K562 (cell line): ENCODE data around the gene SHISA5. TPM values are rescaled to one million over a fixed set of nuclear protein-coding genes. Genes with fewer than 3 reads are reported as not detected.

Experiments used
- AFF4 ChIP-seq: sonication (generic); formaldehyde crosslinking; IDR thresholded peaks from 2 replicates; pipeline ENCODE4 v1.8.0; 2023; ENCODE audit warnings: mild to moderate bottlenecking, missing genetic modification reagents
- ARHGAP35 ChIP-seq: fragments of 450-650 bp; IDR thresholded peaks from 2 replicates; pipeline ENCODE4 v1.6.1; 2018; ENCODE audit not compliant: partially characterized antibody
- BRD9 ChIP-seq: fragments of 450-650 bp; IDR thresholded peaks from 2 replicates; pipeline ENCODE4 v1.6.1; 2018; ENCODE audit warnings: low read depth; ENCODE audit not compliant: partially characterized antibody
- CEBPB ChIP-seq: fragments of 450-650 bp; IDR thresholded peaks from 2 replicates; pipeline ENCODE4 v1.6.1; 2016; ENCODE audit warnings: missing genetic modification characterization, missing compliant biosample characterization
- ETV6 ChIP-seq, 3 experiments: fragments of 150-350 bp in 1 of 3; sonication (generic) in 1 of 3; formaldehyde crosslinking in 1 of 3; IDR thresholded peaks; 2 replicates each; pipeline versions ENCODE4 v1.6.1 to v1.8.0; 2014 to 2022; ENCODE audit warnings: borderline replicate concordance in 2 of 3, low read depth in 2 of 3, antibody characterized with exemption in 1 of 3, low read length in 1 of 3, mild to moderate bottlenecking in 1 of 3, missing genetic modification reagents in 1 of 3
- HSF4 ChIP-seq: fragments of 250-450 bp; sonication (Bioruptor Pico); IDR thresholded peaks from 2 replicates; pipeline ENCODE4 v2.1.2; 2022; ENCODE audit warnings: mild to moderate bottlenecking, moderate library complexity, borderline replicate concordance
- MCM2 ChIP-seq: fragments of 450-650 bp; IDR thresholded peaks from 2 replicates; pipeline ENCODE4 v1.6.1; 2017; ENCODE audit warnings: low read depth, mild to moderate bottlenecking
- MITF ChIP-seq: IDR thresholded peaks from 2 replicates; pipeline ENCODE4 v1.6.1; 2014; ENCODE audit warnings: antibody characterized with exemption
- NRF1 ChIP-seq, 2 experiments: fragments of 450-650 bp; IDR thresholded peaks in 1 of 2; conservative IDR thresholded peaks in 1 of 2; 2 replicates each; pipeline ENCODE4 v1.6.1; 2014; ENCODE audit warnings: mild to moderate bottlenecking in 2 of 2
- PHTF2 ChIP-seq: fragments of 250-450 bp; sonication (Bioruptor Pico); IDR thresholded peaks from 2 replicates; pipeline ENCODE4 v1.5.0; 2021; ENCODE audit warnings: mild to moderate bottlenecking
- RBFOX2 ChIP-seq: fragments of 200-400 bp; formaldehyde crosslinking; IDR thresholded peaks from 2 replicates; pipeline ENCODE4 v1.6.1; 2017; ENCODE audit warnings: low read depth, mild to moderate bottlenecking, low read length, moderate library complexity
- STAT5A ChIP-seq: IDR thresholded peaks from 2 replicates; pipeline ENCODE4 v1.6.1; 2012; ENCODE audit warnings: low read length, inconsistent platforms, borderline replicate concordance
- ZBED1 ChIP-seq: IDR thresholded peaks from 2 replicates; pipeline ENCODE4 v1.6.1; 2014
- ZNF133 ChIP-seq: fragments of 250-450 bp; sonication (Bioruptor Pico); IDR thresholded peaks from 2 replicates; pipeline ENCODE4 v1.4.0; 2020; ENCODE audit warnings: mild to moderate bottlenecking
- ZNF436 ChIP-seq: fragments of 250-450, 450-650 bp; sonication (Bioruptor Pico); formaldehyde crosslinking; IDR thresholded peaks from 2 replicates; pipeline ENCODE4 v1.7.0; 2020; ENCODE audit warnings: mild to moderate bottlenecking
- ZNF507 ChIP-seq: conservative IDR thresholded peaks from 2 replicates; pipeline ENCODE4 v1.6.1; 2017; ENCODE audit warnings: missing genetic modification characterization, missing compliant biosample characterization
- ZNF583 ChIP-seq: fragments of 250-450 bp; sonication (Bioruptor Pico); IDR thresholded peaks from 2 replicates; pipeline ENCODE4 v1.4.0; 2020
- ZNF644 ChIP-seq: fragments of 200-800 bp; sonication (Bioruptor generic); IDR thresholded peaks from 2 replicates; pipeline ENCODE4 v1.6.1; 2016; ENCODE audit warnings: low read depth, missing genetic modification characterization, missing compliant biosample characterization
- polyA plus RNA-seq, 8 experiments: library from polyadenylated mRNA; depleted of rRNA in 4 of 8; stranded (reverse) in 5 of 8; unstranded in 3 of 8; fragments of >200 nt; fragmentation: Nextera tagmentation in 2 of 8; fragmentation: Illumina TruSeq in 1 of 8; extraction: Ambion mirVana in 2 of 8; extraction: Trizol in 1 of 8; gene quantifications; 2 replicates each; pipeline versions ENCODE4 v1.2.1 to v1.2.3, GENCODE V29; 2011 to 2014; ENCODE audit warnings: inconsistent platforms in 1 of 8, missing spikeins in 1 of 8
- total RNA-seq, 7 experiments: library from RNA; depleted of rRNA in 6 of 7; stranded (reverse); fragments of >200 nt in 6 of 7; fragmentation: Illumina TruSeq in 2 of 7; extraction: Trizol in 2 of 7; gene quantifications; 2 replicates each; pipeline versions ENCODE4 v1.2.1 to v1.2.3, GENCODE V29; 2011 to 2021; ENCODE audit warnings: low replicate concordance in 1 of 7
- TF ChIP-seq, protein P1 (sequence below): sonication (generic); formaldehyde crosslinking; IDR thresholded peaks from 2 replicates; pipeline ENCODE4 v1.8.1; 2022; ENCODE audit warnings: missing genetic modification reagents
- TF ChIP-seq, protein P2 (sequence below): fragments of 200-400 bp; formaldehyde crosslinking; IDR thresholded peaks from 2 replicates; pipeline ENCODE4 v1.6.1; 2017; ENCODE audit warnings: mild to moderate bottlenecking, low read depth, low read length, moderate library complexity

The SHISA5 gene
- total and polyA plus RNA-seq, 9 of the 15 experiments (the other 6 are each of a cell fraction or from before 2014, with no cell fraction given): 8.4 to 85.8 (median 56.1) TPM

GRCh38 chr3:48429960-48430707, 73.8 kb downstream of the SHISA5 start, which contains the start of gene PLXNB1 (continued):
- no peak for TF ChIP-seq PHTF2
- no peak for TF ChIP-seq ZBED1
- no peak for TF ChIP-seq ARHGAP35
- no peak for TF ChIP-seq AFF4 (CRISPR knock-in tag)
- no peak for TF ChIP-seq ETV6 (IDR thresholded peaks at IDR 0.05; ENCODE audit: borderline replicate concordance in 1 of 2, low read depth in 2 of 2, low read length in 1 of 2)
- TF ChIP-seq ETV6 (CRISPR knock-in tag; IDR thresholded peaks at IDR 0.05; ENCODE audit: borderline replicate concordance): no peak
- TF ChIP-seq ZNF436 (CRISPR knock-in tag): no peak
- no peak for TF ChIP-seq STAT5A
- TF ChIP-seq, protein P1, sequence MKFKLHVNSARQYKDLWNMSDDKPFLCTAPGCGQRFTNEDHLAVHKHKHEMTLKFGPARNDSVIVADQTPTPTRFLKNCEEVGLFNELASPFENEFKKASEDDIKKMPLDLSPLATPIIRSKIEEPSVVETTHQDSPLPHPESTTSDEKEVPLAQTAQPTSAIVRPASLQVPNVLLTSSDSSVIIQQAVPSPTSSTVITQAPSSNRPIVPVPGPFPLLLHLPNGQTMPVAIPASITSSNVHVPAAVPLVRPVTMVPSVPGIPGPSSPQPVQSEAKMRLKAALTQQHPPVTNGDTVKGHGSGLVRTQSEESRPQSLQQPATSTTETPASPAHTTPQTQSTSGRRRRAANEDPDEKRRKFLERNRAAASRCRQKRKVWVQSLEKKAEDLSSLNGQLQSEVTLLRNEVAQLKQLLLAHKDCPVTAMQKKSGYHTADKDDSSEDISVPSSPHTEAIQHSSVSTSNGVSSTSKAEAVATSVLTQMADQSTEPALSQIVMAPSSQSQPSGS (CRISPR knock-in tag): no peak
- TF ChIP-seq NRF1 (conservative IDR thresholded peaks at IDR 0.05 in 1 of 2, IDR thresholded peaks at IDR 0.05 in 1 of 2): peak; percentile 63 to 66
- TF ChIP-seq ZNF133 (CRISPR knock-in tag): no peak
- TF ChIP-seq RBFOX2: peak; percentile 51
- TF ChIP-seq ZNF644 (tag): no peak
- no peak for TF ChIP-seq MITF
- no peak for TF ChIP-seq BRD9
- TF ChIP-seq MCM2: no peak
- no peak for TF ChIP-seq ZNF507 (tag)
- peak; percentile 93 for TF ChIP-seq CEBPB
- TF ChIP-seq HSF4 (CRISPR knock-in tag): no peak
- TF ChIP-seq, protein P2, sequence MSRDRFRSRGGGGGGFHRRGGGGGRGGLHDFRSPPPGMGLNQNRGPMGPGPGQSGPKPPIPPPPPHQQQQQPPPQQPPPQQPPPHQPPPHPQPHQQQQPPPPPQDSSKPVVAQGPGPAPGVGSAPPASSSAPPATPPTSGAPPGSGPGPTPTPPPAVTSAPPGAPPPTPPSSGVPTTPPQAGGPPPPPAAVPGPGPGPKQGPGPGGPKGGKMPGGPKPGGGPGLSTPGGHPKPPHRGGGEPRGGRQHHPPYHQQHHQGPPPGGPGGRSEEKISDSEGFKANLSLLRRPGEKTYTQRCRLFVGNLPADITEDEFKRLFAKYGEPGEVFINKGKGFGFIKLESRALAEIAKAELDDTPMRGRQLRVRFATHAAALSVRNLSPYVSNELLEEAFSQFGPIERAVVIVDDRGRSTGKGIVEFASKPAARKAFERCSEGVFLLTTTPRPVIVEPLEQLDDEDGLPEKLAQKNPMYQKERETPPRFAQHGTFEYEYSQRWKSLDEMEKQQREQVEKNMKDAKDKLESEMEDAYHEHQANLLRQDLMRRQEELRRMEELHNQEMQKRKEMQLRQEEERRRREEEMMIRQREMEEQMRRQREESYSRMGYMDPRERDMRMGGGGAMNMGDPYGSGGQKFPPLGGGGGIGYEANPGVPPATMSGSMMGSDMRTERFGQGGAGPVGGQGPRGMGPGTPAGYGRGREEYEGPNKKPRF: no peak
- TF ChIP-seq ZNF583: no peak
